OCI-LY3 (cell line): ENCODE data around the gene SLC5A11.

Source experiments
- CTCF ChIP-seq: fragments of 200-600, 300-600 bp; sonication (generic); IDR thresholded peaks from 2 replicates; pipeline ENCODE4 v1.5.1; 2014; ENCODE audit warnings: antibody characterized with exemption, low read length, low read depth
- EZH2phosphoT487 ChIP-seq: fragments of 200-600 bp; shearing (Covaris generic); IDR thresholded peaks from 2 replicates; pipeline ENCODE4 v1.6.1; 2018; ENCODE audit warnings: antibody characterized with exemption, mixed run types, low read depth

GRCh38 chr16:24854607-24855171 is 8.9 kb downstream of the SLC5A11 start:
- TF ChIP-seq EZH2phosphoT487: no peak
- TF ChIP-seq CTCF: no peak
